Uterus (tissue), 2 donors: ENCODE results near the gene HAUS5.

ENCODE experiments used
- CTCF ChIP-seq, 4 experiments: fragments of 200-600 bp in 2 of 4; fragments of 450-650 bp in 2 of 4; sonication (generic) in 2 of 4; IDR thresholded peaks; one replicate each; pipeline ENCODE4 v1.5.1; 2016 to 2019; ENCODE audit warnings: antibody characterized with exemption in 4 of 4, mild to moderate bottlenecking in 2 of 4, moderate library complexity in 1 of 4
- POLR2A ChIP-seq, 2 donors: fragments of 450-650 bp; IDR thresholded peaks; one replicate each; pipeline ENCODE4 v1.6.1; 2016; ENCODE audit warnings: antibody characterized with exemption in 2 of 2, mild to moderate bottlenecking in 1 of 2, moderate library complexity in 1 of 2

DNA sequence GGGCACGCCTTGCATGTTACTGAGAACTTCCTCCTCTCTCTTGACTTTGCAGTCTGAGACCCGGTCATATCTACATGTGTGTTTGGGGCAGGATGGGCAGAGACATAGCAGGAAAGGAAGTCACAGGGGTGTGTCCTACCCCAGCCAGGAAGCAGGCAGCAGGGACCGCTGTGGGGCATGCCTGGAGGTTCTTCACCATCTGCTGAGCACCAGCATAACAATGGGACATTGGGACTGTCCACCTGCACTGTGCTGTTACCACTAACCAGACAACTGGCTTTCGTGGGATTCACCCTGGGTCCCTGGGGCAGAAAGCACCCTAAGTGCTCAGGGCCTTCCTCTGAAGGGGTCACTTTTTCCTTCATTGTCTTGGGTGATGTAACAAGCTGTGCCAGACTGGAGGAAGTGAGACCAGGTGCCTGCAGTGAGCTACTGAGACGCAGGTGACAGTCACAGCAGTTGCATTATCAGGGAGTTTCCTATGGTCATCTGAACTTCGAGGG lies 2.6 kb upstream of the HAUS5 start:
- TF ChIP-seq POLR2A (IDR thresholded peaks at IDR 0.05) (no peak), CTCF (IDR thresholded peaks at IDR 0.05) (no peak)
